Suppressor macrophage treated with lipopolysaccharide for 1 hour (primary cell): Measurements from ENCODE around the gene SNORC.
"Not testable (repeated sequence)": the region's sequence is repeated elsewhere in the genome, so short reads cannot be mapped to it uniquely, and the experiment has no call there.

Source experiments
- DNase-seq, 3 donors: peaks; one replicate each; pipeline ENCODE4 v3.0.0-alpha.2; 2020 to 2022

The SNORC gene

GRCh38 chr2:232897598-232898408, 27.7 kb downstream of the SNORC start:
- no peak for DNase-seq

DNA sequence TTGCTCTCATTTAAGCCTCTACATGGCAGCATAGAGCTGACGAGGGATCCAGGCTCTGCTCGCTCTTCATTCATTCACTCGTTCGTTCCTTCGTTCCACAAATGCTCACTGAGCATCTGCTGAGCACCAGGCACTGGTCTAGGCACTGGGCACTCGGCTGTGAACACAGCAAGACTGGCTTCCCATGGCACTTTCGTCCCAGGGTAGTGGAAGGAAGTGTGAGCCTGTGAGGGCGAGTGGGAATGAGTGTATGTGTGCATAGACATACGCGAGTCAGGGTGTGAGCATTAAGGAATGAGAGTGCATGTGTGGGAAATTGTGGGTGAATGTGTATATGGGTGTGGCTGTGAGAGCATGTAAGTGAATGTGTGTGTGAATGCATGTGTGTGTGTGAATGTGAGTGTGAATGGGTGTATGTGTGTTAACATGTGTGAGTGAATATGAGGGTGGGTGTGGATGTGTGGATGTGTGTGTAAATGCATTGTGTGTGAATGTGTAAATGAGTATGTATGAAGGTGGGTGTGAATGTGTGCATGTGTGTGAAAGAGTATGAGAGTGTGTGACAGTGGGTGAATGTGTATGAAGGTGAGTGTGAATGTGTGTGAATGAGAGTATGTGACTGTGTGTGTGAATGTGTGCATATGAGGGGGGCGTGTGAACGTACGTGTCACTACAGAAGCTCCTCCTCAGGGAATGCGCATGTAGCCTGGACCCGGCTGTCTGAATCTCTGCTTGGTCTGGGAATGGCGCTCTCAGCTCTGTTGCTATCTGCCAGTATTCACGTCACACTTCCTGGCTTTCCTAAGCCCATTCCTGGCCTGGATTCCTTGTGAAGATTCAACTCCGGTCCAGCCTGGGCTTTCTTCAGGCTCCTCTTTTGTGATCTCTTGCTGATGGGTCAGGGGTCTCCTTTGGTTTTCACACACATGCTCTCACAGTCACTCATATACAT, 28.8 kb downstream of the SNORC start:
- no peak for DNase-seq

- DNase-seq = peak; percentile 28 to 43 (median 33)
These were observed 31.0 kb downstream of the SNORC start for GRCh38 chr2:232900811-232901735.

DNA sequence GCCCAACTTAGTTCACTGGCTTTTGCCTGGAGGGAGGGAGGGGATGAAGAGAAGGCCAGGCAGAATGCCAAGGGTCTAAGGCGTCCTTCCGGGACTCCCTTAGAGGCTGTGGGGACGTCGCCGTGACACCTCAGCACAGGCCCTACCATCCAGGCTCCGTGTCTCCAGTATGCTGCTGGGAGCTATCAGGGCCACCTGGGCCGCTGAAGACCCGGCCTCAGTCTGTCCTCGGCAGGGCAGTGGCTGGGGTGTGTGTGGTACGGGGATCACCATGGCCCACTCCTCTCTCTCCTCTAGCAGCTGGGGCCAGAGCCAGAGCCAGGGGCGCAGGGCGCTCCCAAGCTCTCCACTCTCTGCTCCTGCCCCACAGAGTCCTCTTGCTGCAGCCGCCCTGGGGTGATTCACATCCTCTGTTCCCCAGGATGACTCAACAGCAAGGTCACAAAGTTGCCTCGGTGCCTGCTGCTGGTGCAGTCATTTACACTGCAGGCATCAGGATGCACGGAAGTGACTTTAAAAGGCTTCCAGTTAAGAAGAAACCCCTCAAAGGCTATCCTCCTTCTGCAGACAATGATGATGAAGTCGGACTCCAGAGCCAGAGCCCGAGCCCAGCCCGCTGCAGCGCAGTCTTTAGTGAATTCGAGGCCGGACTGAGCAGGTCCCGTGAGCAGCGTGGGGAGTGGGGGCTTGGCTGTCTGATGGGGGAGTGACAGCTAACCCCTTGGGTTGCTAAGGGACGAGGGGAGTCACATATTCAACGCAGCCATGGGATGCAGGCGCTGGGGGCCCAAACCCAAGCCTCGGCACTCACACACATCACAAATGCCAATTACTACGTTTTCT, 31.9 kb downstream of the SNORC start:
- DNase-seq = peak; percentile 83 to 86 (median 85)

- DNase-seq = no peak
These were observed 33.9 kb downstream of the SNORC start for GRCh38 chr2:232903989-232904388.

DNA sequence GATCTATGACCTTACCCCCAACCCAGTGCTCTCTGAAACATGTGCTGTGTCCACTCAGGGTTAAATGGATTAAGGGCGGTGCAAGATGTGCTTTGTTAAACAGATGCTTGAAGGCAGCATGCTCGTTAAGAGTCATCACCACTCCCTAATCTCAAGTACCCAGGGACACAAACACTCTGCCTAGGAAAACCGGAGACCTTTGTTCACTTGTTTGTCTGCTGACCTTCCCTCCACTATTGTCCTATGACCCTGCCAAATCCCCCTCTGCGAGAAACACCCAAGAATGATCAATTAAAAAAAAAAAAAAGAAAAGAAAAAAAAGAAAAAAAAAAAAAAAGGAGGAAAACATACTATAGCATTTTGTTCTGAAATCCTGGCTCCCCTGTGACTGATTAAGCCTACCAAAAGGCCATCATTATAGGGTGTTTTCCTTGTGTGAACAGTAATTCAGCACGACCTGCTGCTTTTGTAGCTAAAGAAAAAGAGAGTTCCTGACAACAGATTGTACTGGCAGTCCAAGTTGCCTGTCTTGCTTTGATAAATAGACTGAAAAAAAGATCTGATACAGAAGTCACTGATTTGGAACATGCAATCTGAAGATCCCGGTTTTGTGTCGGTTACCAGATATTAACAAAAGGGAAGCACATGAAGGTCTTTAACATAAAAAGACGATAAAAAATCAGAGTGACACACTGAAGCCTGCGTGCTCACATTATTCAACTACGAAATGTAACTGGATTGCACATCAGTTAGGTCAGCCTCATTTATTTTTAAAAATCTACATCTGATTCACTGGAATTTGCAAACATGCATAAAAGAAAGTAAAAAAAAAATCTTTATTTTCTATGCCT, 37.0 kb downstream of the SNORC start:
- DNase-seq = not testable (repeated sequence)

DNA sequence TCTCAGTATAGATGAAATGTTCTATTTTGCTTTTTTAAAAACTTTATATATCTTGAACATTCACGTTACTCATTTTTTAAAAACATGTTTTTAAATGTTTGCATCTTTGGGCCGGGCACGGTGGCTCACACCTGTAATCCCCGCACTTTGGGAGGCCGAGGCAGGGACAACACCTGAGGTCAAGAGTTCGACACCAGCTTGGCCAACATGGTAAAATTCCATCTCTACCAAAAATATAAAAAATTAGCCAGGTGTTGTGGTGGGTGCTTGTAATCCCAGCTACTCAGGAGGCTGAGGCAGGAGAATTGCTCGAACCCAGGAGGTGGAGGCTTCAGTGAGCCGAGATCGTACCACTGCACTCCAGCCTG, 37.6 kb downstream of the SNORC start:
- not testable (repeated sequence) for DNase-seq

GRCh38 chr2:232908695-232909094, 38.6 kb downstream of the SNORC start:
- DNase-seq = no peak

GRCh38 chr2:232910376-232910775, 40.3 kb downstream of the SNORC start:
- no peak for DNase-seq

DNA sequence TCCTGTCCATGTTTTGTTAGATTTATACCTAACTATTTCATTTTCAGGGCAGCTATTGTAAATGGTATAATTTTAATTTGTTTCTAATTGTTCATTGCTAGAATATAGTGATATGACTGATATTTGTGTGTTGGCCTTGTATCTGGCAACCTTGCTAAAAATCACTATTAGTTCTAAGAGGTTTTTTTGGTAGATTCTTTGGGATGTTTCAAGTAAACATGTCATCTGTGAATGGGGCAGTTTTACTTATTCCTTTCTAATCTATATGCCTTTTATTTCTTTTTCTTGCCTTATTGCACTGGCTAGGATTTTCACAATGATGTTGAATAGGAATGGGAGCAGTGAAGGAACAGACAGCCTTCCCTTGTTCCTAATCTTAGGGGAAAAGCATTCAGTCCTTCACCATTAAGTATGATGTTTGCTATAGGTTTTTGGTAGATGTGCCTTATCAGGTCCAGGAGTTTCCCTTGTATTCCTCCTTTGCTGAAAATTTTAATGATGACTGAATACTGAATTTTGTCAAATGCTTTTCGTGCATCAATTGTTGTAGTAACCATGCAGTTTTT, 41.7 kb downstream of the SNORC start:
- DNase-seq = no peak

DNA sequence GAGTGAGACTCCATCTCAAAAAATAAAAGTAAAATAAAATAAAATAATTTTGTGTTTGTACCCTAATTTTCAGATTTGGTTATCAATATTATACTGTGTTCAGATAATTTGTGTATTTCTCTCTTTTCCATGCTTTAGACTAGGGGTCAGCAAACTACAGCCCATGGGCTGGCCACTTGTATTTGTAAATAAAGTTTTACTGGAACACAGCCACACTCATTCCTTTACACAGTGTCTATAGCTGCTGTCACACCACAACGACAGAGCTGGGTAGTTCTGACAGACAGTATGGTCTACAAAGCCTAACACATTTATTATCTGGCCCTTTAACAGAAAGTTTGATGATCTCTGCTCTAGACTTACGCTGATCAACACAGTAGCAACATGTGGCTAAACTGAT, 43.8 kb downstream of the SNORC start:
- no peak for DNase-seq

DNA sequence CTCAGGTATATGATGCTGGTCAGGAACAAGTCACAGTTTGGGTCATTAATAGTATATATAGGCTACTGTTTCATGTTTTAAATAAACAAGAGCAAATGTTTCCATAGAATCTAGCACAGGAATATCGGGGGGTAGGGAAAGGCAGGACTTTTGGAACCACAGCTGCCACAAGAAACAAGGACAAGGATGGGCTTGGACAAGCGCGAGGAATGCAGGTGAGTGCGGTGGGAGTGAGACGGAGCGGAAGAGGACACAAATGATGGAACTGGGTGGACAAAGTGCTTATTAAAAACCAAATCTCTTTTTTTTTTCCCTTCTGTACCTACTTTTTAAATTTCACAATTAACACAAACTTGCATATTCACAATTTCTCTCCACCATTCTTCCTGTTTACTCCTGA, 49.1 kb downstream of the SNORC start:
- DNase-seq = no peak

GRCh38 chr2:232920055-232920454, 50.0 kb downstream of the SNORC start:
- no peak for DNase-seq

GRCh38 chr2:232920760-232921159, 50.7 kb downstream of the SNORC start:
- DNase-seq = no peak

GRCh38 chr2:232924433-232924832, 54.4 kb downstream of the SNORC start:
- no peak for DNase-seq

DNA sequence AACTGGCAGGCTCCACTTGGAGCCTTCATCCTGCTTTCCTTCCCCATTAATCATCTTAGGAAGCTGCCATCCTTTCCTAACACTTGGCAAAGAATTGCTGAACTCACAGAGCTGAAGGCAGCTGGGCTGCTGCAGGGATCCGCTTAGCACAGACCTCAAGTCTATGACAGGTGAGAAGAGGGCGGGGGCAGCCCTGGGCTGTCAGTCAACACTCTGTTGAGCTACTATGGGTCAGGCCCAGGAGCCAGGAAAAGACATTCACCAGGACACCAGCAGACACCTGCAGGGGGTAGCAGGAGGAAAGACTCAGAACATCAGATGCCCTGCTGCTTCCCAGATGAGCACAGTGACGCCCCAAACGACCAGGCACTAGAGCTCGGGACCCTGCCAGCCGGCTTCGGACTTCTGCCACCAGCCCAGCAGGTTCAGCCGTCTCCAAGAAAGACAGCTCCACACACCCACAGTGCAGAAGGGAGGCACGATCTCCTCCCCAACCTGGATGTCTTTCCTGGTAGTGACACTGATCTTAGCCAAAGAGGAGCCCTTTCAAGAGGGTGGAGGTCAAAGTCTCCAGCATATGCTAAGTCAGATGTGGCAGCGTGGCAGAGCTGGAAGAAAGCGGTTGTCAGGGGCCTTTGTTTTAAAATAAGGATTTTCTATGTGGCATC, 55.2 kb downstream of the SNORC start:
- DNase-seq = no peak

DNA sequence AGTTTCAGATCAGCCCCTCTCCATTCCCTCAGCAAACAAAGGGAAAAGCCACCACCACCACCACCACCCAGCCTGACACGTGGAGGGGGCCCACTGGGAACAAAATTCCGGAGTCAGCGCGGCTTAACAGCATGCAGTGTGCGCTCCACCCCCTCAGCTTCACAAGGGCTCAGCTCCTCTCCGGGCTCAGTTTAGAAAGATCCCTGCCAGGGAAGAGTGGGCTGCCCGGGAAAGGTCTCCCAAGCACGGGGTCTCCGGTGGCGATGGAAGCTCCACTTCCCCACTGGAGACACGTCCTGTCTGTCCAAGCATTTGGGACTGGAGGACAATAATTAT, 55.7 kb downstream of the SNORC start:
- DNase-seq = no peak

DNA sequence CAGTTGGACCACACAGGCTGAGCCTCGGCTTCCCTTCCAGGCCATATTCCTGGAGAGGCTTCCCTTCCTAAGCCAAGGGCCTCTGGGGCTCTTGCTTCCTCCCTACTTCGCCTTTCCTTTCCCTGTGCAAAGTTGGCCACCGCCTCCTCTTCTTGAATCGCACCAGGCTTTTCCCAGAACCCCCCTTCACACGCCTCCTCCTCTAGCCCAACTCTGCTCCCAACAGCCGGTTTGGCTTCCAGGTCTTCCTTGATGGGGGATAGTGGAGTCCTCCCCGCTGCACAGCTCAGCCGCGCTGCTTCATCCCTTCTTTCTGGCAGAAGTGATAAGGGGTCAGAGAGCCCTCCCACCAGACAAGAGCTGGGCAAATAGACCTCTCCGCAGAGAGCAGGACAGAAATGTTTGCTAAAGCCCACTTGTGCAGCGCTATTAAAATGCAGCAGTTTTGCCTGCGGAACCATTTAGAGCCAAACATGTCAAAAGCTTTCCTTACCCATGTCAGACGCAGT, 56.4 kb downstream of the SNORC start:
- DNase-seq = no peak

- peak in 1 of 3 donors; percentile 47 for DNase-seq
These were observed 57.1 kb downstream of the SNORC start for GRCh38 chr2:232927032-232927792.
